HepG2 (cell line): ENCODE measurements around the gene MSMP.

ENCODE experiments used
- ADNP ChIP-seq: sonication (generic); formaldehyde crosslinking; IDR thresholded peaks from 2 replicates; pipeline ENCODE4 v1.4.0; 2020; ENCODE audit warnings: missing genetic modification reagents
- ATF4 ChIP-seq, 2 experiments: fragments of 450-650 bp in 1 of 2; sonication (generic) in 1 of 2; formaldehyde crosslinking; IDR thresholded peaks; 2 replicates each; pipeline versions ENCODE4 v1.5.0 to v1.8.0; 2020 to 2022; ENCODE audit warnings: mild to moderate bottlenecking in 1 of 2, missing genetic modification reagents in 1 of 2
- DR1 ChIP-seq: sonication (generic); formaldehyde crosslinking; IDR thresholded peaks from 2 replicates; pipeline ENCODE4 v1.8.0; 2021; ENCODE audit warnings: mild to moderate bottlenecking, missing genetic modification reagents, inconsistent platforms
- EP300 ChIP-seq, 3 experiments: sonication (generic) in 1 of 3; formaldehyde crosslinking in 1 of 3; IDR thresholded peaks; 2 replicates each; pipeline versions ENCODE4 v1.5.1 to v1.6.1; 2011 to 2020; ENCODE audit warnings: low read depth in 2 of 3, low read length in 2 of 3, borderline replicate concordance in 1 of 3, improper control_type of control experiment in 1 of 3, mild to moderate bottlenecking in 1 of 3, missing genetic modification reagents in 1 of 3, moderate library complexity in 1 of 3
- HMGXB4 ChIP-seq, 2 experiments: sonication (generic) in 1 of 2; formaldehyde crosslinking in 1 of 2; IDR thresholded peaks; 2 replicates each; pipeline versions ENCODE4 v1.4.0 to v1.6.1; 2018 to 2020; ENCODE audit warnings: missing genetic modification reagents in 2 of 2, borderline replicate concordance in 1 of 2, low read depth in 1 of 2, mild to moderate bottlenecking in 1 of 2, missing biosample characterization in 1 of 2
- HNRNPL ChIP-seq: fragments of 200-400 bp; formaldehyde crosslinking; IDR thresholded peaks from 2 replicates; pipeline ENCODE4 v1.6.1; 2017; ENCODE audit warnings: mild to moderate bottlenecking, low read depth, low read length
- NFYB ChIP-seq: sonication (generic); formaldehyde crosslinking; IDR thresholded peaks from 2 replicates; pipeline ENCODE4 v1.4.0; 2020; ENCODE audit warnings: missing genetic modification reagents
- POLR2A ChIP-seq, 2 experiments: IDR thresholded peaks; 2 replicates each; pipeline ENCODE4 v1.6.1; 2011; ENCODE audit warnings: low read depth in 2 of 2, low read length in 2 of 2, mild to moderate bottlenecking in 1 of 2, moderate library complexity in 1 of 2; ENCODE audit not compliant: insufficient read depth in 1 of 2
- TCF7L2 ChIP-seq: IDR thresholded peaks from 2 replicates; pipeline ENCODE4 v1.6.1; 2011; ENCODE audit warnings: mild to moderate bottlenecking, low read depth, low read length, moderate library complexity
- THRA ChIP-seq: sonication (generic); formaldehyde crosslinking; IDR thresholded peaks from 2 replicates; pipeline ENCODE4 v1.4.0; 2020; ENCODE audit warnings: missing genetic modification reagents, borderline replicate concordance
- ZNF274 ChIP-seq: sonication (generic); formaldehyde crosslinking; IDR thresholded peaks from 2 replicates; pipeline ENCODE4 v1.5.1; 2020; ENCODE audit warnings: mild to moderate bottlenecking, missing genetic modification reagents
- ZNF510 ChIP-seq: sonication (generic); formaldehyde crosslinking; IDR thresholded peaks from 2 replicates; pipeline ENCODE4 v1.4.0; 2020; ENCODE audit warnings: low read depth, mild to moderate bottlenecking, missing genetic modification reagents
- ZNF557 ChIP-seq: sonication (generic); formaldehyde crosslinking; IDR thresholded peaks from 2 replicates; pipeline ENCODE4 v1.4.0; 2020; ENCODE audit warnings: missing genetic modification reagents
- ZNF580 ChIP-seq: IDR thresholded peaks from 2 replicates; pipeline ENCODE4 v1.6.1; 2016; ENCODE audit warnings: low read depth, borderline replicate concordance

GRCh38 chr9:35741740-35742139 lies 12.3 kb downstream of the MSMP start:
- TF ChIP-seq HMGXB4 (CRISPR knock-in tag; IDR thresholded peaks at IDR 0.05; ENCODE audit: borderline replicate concordance in 1 of 2, low read depth in 1 of 2) (no peak), ZNF274 (CRISPR knock-in tag) (no peak), DR1 (no peak), ZNF580 (no peak), HNRNPL (no peak), THRA (CRISPR knock-in tag) (no peak), TCF7L2 (no peak), NFYB (CRISPR knock-in tag) (no peak), ATF4 (CRISPR knock-in tag; IDR thresholded peaks at IDR 0.05) (no peak), ADNP (no peak), POLR2A (IDR thresholded peaks at IDR 0.05; ENCODE audit: insufficient read depth in 1 of 2, low read depth in 2 of 2, low read length in 2 of 2) (no peak), EP300 (IDR thresholded peaks at IDR 0.05; ENCODE audit: low read depth in 2 of 2, low read length in 2 of 2) (no peak), EP300 (CRISPR knock-in tag; IDR thresholded peaks at IDR 0.05; ENCODE audit: borderline replicate concordance) (no peak), ZNF557 (CRISPR knock-in tag) (no peak), ZNF510 (no peak)
